Skin epidermis (tissue), 12 donors: ENCODE data around the gene KIRREL3.

Experiments
- H3K27ac ChIP-seq, 21 experiments: fragments of 200-600 bp; sonication (generic) in 11 of 21; one replicate each; pipeline ENCODE4 v1.5.0; 2020; ENCODE audit warnings: mild to moderate bottlenecking in 3 of 21, inconsistent platforms in 2 of 21, moderate library complexity in 2 of 21
- H3K4me3 ChIP-seq, 7 experiments: fragments of 200-600 bp; sonication (generic) in 2 of 7; one replicate each; pipeline ENCODE4 v1.5.0; 2020; ENCODE audit warnings: inconsistent platforms in 2 of 7, mild to moderate bottlenecking in 2 of 7, moderate library complexity in 1 of 7

KIRREL3 gene

GRCh38 chr11:126999366-126999765 is 1.2 kb downstream of the KIRREL3 start:
- H3K4me3 ChIP-seq, result no peak overlapping the region

GRCh38 chr11:126997641-126998040 is 2.9 kb downstream of the KIRREL3 start:
- H3K4me3 ChIP-seq, result no peak overlapping the region

More at GRCh38 chr11:126999366-126999765, 1.2 kb downstream of the KIRREL3 start:
- H3K27ac ChIP-seq, result no peak overlapping the region

GRCh38 chr11:126997196-126997595 is 3.4 kb downstream of the KIRREL3 start:
- Histone ChIP-seq H3K4me3 (no peak overlapping the region), H3K27ac (no peak overlapping the region)

More at GRCh38 chr11:126997641-126998040, 2.9 kb downstream of the KIRREL3 start:
- H3K27ac ChIP-seq, result no peak overlapping the region

- H3K4me3 ChIP-seq, result no peak overlapping the region
- no peak overlapping the region for H3K27ac ChIP-seq
Measured at GRCh38 chr11:126996036-126996804, 4.3 kb downstream of the KIRREL3 start.

- Histone ChIP-seq H3K4me3 (no peak overlapping the region), H3K27ac (no peak overlapping the region)
Measured at GRCh38 chr11:126993599-126993998, 7.0 kb downstream of the KIRREL3 start.

- no peak overlapping the region for H3K4me3 ChIP-seq
- H3K27ac ChIP-seq, result no peak overlapping the region
Measured at GRCh38 chr11:126992804-126993111, 7.8 kb downstream of the KIRREL3 start.

- no peak overlapping the region for H3K27ac ChIP-seq
Measured at GRCh38 chr11:126992065-126992803, 8.3 kb downstream of the KIRREL3 start.

GRCh38 chr11:126991596-126991995 is 9.0 kb downstream of the KIRREL3 start:
- Histone ChIP-seq H3K27ac (no peak overlapping the region), H3K4me3 (no peak overlapping the region)

More at GRCh38 chr11:126992065-126992803, 8.3 kb downstream of the KIRREL3 start:
- no peak overlapping the region for H3K4me3 ChIP-seq

- Histone ChIP-seq H3K27ac (no peak overlapping the region), H3K4me3 (no peak overlapping the region)
Measured at GRCh38 chr11:126990716-126991480, 9.7 kb downstream of the KIRREL3 start.

- no peak overlapping the region for H3K4me3 ChIP-seq
- no peak overlapping the region for H3K27ac ChIP-seq
Measured at GRCh38 chr11:126989942-126990715, 10.4 kb downstream of the KIRREL3 start.

GRCh38 chr11:126988655-126989054 is 11.9 kb downstream of the KIRREL3 start:
- Histone ChIP-seq H3K4me3 (no peak overlapping the region), H3K27ac (no peak overlapping the region)

- H3K4me3 ChIP-seq, result no peak overlapping the region
- no peak overlapping the region for H3K27ac ChIP-seq
Measured at GRCh38 chr11:126981635-126982034, 18.9 kb downstream of the KIRREL3 start.

- Histone ChIP-seq H3K4me3 (no peak overlapping the region), H3K27ac (no peak overlapping the region)
Measured at GRCh38 chr11:126978911-126979310, 21.7 kb downstream of the KIRREL3 start.

- no peak overlapping the region for H3K27ac ChIP-seq
Measured at GRCh38 chr11:126978165-126978564, 22.4 kb downstream of the KIRREL3 start.

GRCh38 chr11:126973051-126973450 is 27.5 kb downstream of the KIRREL3 start:
- no peak overlapping the region for H3K4me3 ChIP-seq
- H3K27ac ChIP-seq, result no peak overlapping the region

More at GRCh38 chr11:126978165-126978564, 22.4 kb downstream of the KIRREL3 start:
- H3K4me3 ChIP-seq, result no peak overlapping the region

GRCh38 chr11:126971305-126971704 is 29.3 kb downstream of the KIRREL3 start:
- no peak overlapping the region for H3K27ac ChIP-seq
- no peak overlapping the region for H3K4me3 ChIP-seq

GRCh38 chr11:126969865-126970479 is 30.6 kb downstream of the KIRREL3 start:
- Histone ChIP-seq H3K4me3 (no peak overlapping the region), H3K27ac (no peak overlapping the region)

GRCh38 chr11:126968915-126969314 is 31.7 kb downstream of the KIRREL3 start:
- no peak overlapping the region for H3K4me3 ChIP-seq

GRCh38 chr11:126965331-126965730 is 35.2 kb downstream of the KIRREL3 start:
- Histone ChIP-seq H3K27ac (no peak overlapping the region), H3K4me3 (no peak overlapping the region)

More at GRCh38 chr11:126968915-126969314, 31.7 kb downstream of the KIRREL3 start:
- H3K27ac ChIP-seq, result no peak overlapping the region
